Left lung (tissue), 10 donors: ENCODE measurements around the gene NDUFB7. TPM values are rescaled to one million over a fixed set of nuclear protein-coding genes. Genes with fewer than 3 reads are reported as not detected.

Experiments used
- ATAC-seq: fragments of 200-7000 bp; cut with Tn5 transposase; one replicate; pipeline ENCODE4 v1.9.1; 2020; ENCODE audit warnings: moderate library complexity
- DNase-seq, 4 donors: peaks; one replicate each; pipeline ENCODE4 v3.0.0-alpha.2; 2013 to 2020
- H3K27ac ChIP-seq, 2 donors: fragments of 200-600 bp; sonication (generic) in 1 of 2; one replicate each; pipeline versions ENCODE4 v1.5.0 to v1.8.0; 2020 to 2021
- H3K27me3 ChIP-seq, 2 donors: fragments of 200-600 bp; sonication (generic) in 1 of 2; one replicate each; pipeline versions ENCODE4 v1.5.0 to v1.8.0; 2020 to 2021
- H3K36me3 ChIP-seq, 2 donors: fragments of 200-600 bp; sonication (generic) in 1 of 2; one replicate each; pipeline versions ENCODE4 v1.5.0 to v1.8.0; 2020 to 2021
- H3K4me1 ChIP-seq, 2 donors: fragments of 200-600 bp; one replicate each; pipeline ENCODE4 v1.8.0; 2021
- H3K4me3 ChIP-seq, 2 donors: fragments of 200-600 bp; sonication (generic) in 1 of 2; one replicate each; pipeline versions ENCODE4 v1.5.0 to v1.8.0; 2020 to 2021; ENCODE audit warnings: mild to moderate bottlenecking in 1 of 2
- H3K9me3 ChIP-seq, 2 donors: fragments of 200-600 bp; sonication (generic) in 1 of 2; one replicate each; pipeline versions ENCODE4 v1.5.0 to v1.8.0; 2020 to 2021
- intact Hi-C, 2 donors: fragments of 100-400 bp; cut with DNase I; formaldehyde crosslinking; loops; one replicate each; pipeline versions ENCODE4 v1.11.2 to v1.14.2; 2022
- polyA plus RNA-seq, 6 donors: library from polyadenylated mRNA; unstranded; fragments of 120-200 nt; gene quantifications; one replicate each; pipeline ENCODE4 v1.2.1, GENCODE V29; 2013; ENCODE audit not compliant: insufficient read length in 6 of 6
- total RNA-seq, 2 donors: library from RNA; stranded (reverse); fragmentation: NEBNext Ultra II Directional; extraction: Animal tissue kit (Norgen Biotek cat#: 25700); gene quantifications; one replicate each; pipeline ENCODE4 v1.2.1, GENCODE V29; 2021
- TF ChIP-seq, protein P1 (sequence below), 2 donors: fragments of 200-600 bp; sonication (generic) in 1 of 2; IDR thresholded peaks; one replicate each; pipeline versions ENCODE4 v1.5.0 to v1.8.0; 2021; ENCODE audit warnings: antibody characterized with exemption in 2 of 2
- donor health status: DM: no; HTN: yes; CAD: no.
- donor health status: DM: no; HTN: no; CAD: no.

NDUFB7 gene
- total and polyA plus RNA-seq, 8 donors = 60.1 to 125 (median 87.5) TPM

DNA sequence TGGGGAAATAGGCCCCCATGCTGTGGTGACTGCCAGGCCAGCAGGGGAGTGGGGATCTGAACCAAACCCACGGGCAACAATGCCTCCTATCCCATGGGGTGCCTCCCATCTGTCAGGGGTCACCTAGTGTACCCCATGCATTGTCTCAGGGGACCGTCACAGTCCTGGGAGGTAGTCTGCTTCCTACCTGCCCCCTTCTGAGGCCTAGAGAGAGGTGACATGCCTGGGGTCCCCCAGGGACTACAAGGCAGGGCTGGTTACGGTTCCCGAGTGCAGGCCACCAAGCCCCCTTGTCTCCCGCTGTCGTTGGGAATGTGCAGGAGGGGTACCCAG lies 11.1 kb downstream of the NDUFB7 start:
- H3K27ac ChIP-seq = peak overlapping the region in 1 of 2 donors; percentile 28
- peaks cover 0 to 15% of the 10 kb centered on the region in 2 donors for H3K4me1 ChIP-seq
- H3K9me3 ChIP-seq = no peaks in the 10 kb centered on the region
- H3K36me3 ChIP-seq = peaks cover 0 to 21% of the 10 kb centered on the region in 2 donors
- DNase-seq (no peak), ATAC-seq (no peak)
- H3K4me3 ChIP-seq = no peak overlapping the region
- intact Hi-C loops = no loop called here
- no peaks in the 10 kb centered on the region for H3K27me3 ChIP-seq
- TF ChIP-seq, protein P1, sequence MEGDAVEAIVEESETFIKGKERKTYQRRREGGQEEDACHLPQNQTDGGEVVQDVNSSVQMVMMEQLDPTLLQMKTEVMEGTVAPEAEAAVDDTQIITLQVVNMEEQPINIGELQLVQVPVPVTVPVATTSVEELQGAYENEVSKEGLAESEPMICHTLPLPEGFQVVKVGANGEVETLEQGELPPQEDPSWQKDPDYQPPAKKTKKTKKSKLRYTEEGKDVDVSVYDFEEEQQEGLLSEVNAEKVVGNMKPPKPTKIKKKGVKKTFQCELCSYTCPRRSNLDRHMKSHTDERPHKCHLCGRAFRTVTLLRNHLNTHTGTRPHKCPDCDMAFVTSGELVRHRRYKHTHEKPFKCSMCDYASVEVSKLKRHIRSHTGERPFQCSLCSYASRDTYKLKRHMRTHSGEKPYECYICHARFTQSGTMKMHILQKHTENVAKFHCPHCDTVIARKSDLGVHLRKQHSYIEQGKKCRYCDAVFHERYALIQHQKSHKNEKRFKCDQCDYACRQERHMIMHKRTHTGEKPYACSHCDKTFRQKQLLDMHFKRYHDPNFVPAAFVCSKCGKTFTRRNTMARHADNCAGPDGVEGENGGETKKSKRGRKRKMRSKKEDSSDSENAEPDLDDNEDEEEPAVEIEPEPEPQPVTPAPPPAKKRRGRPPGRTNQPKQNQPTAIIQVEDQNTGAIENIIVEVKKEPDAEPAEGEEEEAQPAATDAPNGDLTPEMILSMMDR (IDR thresholded peaks at IDR 0.05) = no peak

DNA sequence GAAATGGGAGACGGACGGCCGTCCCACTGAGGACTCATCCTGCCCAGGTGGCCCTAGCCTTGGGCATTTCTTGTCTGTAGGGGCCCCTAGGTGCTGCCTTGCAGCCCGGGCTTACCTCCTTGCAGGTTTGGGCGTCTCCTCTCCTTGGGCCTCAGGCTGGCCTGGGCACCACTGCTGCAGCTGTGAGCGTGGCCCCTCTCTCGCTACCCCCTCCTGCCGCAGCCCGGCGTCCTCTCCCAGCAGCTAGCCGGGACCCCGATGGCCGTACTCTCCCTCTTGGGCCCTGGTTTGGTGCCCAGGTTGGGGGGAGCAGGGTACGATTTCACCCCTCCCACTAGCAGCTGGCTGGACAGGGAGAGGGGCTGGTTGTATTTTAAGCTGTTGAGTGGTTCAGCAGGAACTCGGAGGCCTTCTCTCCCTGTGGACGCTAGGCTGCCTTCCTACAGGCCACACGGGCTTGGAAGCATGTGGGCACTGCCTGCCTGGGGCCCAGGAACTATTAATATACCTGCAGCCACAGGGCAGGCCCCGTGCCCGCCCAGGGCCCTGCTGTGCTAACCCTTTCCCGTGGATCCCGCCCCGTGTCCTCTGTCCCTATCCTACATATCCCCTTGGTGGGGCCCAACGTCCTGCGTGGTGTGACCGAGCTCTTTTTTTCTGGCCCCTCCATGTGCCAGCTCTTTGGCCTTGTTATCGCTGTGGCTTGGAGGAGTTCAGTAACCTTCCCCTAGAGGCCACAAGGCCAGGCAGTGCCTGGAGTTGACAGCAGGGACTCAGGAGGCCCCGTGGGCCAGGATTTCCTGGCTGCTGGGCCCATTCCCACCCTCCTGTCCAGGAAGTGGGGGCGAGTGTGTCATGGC lies 11.7 kb downstream of the NDUFB7 start:
- no peaks in the 10 kb centered on the region for H3K27me3 ChIP-seq
- TF ChIP-seq, protein P1 (IDR thresholded peaks at IDR 0.05) = no peak
- peak overlapping the region in 1 of 2 donors; percentile 28 for H3K27ac ChIP-seq
- no peak overlapping the region for H3K4me3 ChIP-seq
- no peaks in the 10 kb centered on the region for H3K9me3 ChIP-seq
- H3K36me3 ChIP-seq = peaks cover 0 to 15% of the 10 kb centered on the region in 2 donors
- H3K4me1 ChIP-seq = peaks cover 0 to 15% of the 10 kb centered on the region in 2 donors
- no peak for DNase-seq
- no peak for ATAC-seq
- intact Hi-C loops = no loop called here

DNA sequence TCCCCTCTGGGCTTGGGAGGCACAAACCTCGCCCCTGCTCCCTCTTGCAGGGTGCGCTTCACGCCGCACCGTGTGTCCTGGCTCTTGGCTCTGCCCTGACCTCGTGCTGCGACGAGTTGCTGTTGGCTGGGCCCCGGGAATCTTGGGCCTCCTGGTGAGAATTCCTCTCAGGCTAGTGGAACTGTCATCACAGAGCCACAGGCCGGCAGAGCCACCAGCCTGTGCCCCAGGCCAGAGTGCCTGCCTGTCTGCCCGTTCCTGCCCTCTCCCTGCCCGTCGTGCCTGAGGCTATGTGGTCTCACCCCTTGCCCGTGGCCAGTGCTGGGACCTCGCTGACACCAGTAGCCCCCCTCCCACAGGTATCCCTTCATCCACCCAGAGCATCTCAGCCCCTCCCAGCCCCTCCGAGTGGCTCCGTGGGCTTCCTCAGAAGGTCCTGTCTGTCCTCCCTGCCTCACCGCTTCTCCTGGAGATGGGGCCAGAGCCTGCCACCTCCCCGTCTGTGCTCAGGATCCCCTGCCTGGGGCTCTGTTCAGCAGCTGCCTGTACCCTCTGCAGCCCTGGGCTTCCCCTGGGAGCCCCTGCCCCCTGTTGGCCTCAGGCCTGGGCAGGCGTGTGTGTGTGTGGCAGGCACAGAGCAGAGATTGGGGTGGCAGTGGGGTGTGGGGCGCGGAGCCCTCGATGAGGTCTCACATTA lies 13.3 kb downstream of the NDUFB7 start:
- H3K4me3 ChIP-seq = no peak overlapping the region

DNA sequence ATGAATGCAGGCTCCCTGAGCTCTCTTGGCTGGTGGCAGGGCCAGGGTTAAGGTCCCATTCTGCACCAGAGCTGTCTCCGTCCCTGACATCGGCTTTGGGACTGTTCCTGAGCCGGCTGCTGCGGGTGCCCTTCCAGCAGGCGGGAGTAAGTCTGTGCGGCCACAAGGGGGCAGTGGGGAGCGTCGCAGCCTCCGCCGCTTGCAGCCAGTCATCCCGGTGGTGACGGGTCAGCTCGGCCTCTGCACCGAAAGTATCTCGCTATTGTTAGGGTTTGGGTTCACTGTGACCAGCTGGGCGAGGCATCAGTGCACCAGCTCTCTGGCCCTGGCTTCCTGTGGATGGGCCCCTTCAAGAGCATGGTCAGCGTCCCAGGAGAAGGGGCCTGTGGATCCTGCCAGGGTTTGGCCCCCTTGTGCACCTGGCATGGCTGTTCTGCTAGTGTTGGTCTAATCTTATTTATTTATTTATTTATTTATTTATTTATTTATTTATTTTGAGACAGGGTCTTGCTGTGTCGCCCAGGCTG lies 15.1 kb downstream of the NDUFB7 start:
- TF ChIP-seq, protein P1 (IDR thresholded peaks at IDR 0.05) = peak; percentile 96 to 97
- DNase-seq (peak; percentile 37 to 96 (median 73)), ATAC-seq (peak; percentile 95)
- intact Hi-C loops = no loop called here
- Histone ChIP-seq H3K27me3 (no peaks in the 10 kb centered on the region), H3K4me3 (no peak overlapping the region), H3K4me1 (peaks cover 0 to 21% of the 10 kb centered on the region in 2 donors), H3K9me3 (no peaks in the 10 kb centered on the region), H3K27ac (no peak overlapping the region), H3K36me3 (peaks cover 0 to 6% of the 10 kb centered on the region in 2 donors)

More for the DNA sequence above, 13.3 kb downstream of the NDUFB7 start:
- peak in 1 of 4 donors; percentile 68 for DNase-seq
- ATAC-seq = no peak
- Histone ChIP-seq H3K27ac (no peak overlapping the region), H3K4me1 (peaks cover 0 to 15% of the 10 kb centered on the region in 2 donors), H3K9me3 (no peaks in the 10 kb centered on the region), H3K27me3 (no peaks in the 10 kb centered on the region), H3K36me3 (peaks cover 0 to 4% of the 10 kb centered on the region in 2 donors)
- TF ChIP-seq, protein P1 (IDR thresholded peaks at IDR 0.05) = no peak
- intact Hi-C loops = no loop called here
